Posterior cingulate gyrus (tissue), 11 donors: Measurements from ENCODE around the gene RNF39.
"Not testable (repeated sequence)": the region's sequence is repeated elsewhere in the genome, so short reads cannot be mapped to it uniquely, and the experiment has no call there.

Experiments
- DNase-seq, 10 donors: peaks; one replicate each; pipeline versions ENCODE4 v3.0.0 to v3.0.0-alpha.2; 2020 to 2021; ENCODE audit warnings: mixed read lengths in 3 of 10
- intact Hi-C: fragments of 100-400 bp; cut with DNase I; formaldehyde crosslinking; loops from one replicate; pipeline ENCODE4 v1.15.1; 2023

Gene RNF39

DNA sequence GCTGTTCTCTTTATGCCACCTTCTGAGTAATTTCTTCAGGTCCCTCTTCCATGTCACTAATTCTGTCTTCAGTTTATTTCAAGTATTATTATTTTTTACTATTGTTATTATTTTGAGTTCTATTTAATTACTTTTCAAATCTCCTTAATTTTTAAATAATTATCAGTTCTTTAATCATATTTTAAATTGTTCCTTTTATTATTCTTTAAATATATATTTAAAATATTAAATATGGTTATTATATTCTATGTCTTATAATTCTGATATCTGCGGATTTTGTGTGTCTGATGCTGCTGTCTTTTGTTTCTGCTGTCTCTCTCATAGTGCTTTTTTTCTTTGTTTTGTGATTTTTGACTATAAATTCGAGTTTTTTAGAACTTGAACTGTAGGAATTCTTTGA, 12.3 kb downstream of the RNF39 start:
- no peak for DNase-seq
- intact Hi-C loops = loop anchor here (5.0 to 10.0 kb wide), 2 partner anchors 151 to 264 kb away; partner anchors contain the start of genes TRIM26 and TRIM39

DNA sequence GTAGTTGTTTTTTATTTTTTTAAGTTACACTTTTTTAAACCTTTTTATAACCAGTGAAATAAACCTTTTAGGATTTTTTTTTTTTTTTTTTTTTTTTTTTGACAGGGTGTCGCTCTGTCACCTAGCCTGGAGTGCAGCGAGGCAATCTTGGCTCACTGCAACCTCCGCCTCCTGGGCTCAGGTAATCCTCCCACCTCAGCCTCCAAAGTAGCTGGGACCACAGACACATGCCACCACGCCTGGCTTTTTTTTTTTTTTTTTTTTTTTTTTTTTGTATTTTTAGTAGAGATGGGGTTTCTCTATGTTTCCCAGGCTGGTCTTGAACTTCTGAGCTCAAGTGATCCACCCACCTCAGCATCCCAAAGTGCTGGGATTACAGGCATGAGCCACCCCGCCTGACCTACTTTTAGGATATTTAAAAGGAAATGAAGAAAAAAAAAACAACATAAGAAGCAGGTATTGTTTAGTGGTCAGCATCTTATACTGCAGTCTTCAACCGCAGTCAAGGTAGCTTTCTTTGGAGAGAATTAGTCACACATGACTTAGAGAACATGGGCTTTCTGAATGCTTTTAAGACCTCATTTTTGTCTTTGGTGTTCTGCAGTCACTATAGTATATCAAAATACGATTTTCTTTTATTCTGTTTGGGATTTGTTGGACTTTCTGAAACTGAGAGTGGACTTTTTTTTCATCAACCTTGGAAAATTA, 12.9 kb downstream of the RNF39 start:
- intact Hi-C loops = loop anchor here (5.0 to 10.0 kb wide), 2 partner anchors 152 to 265 kb away; partner anchors contain the start of genes TRIM26 and TRIM39
- DNase-seq = no peak

DNA sequence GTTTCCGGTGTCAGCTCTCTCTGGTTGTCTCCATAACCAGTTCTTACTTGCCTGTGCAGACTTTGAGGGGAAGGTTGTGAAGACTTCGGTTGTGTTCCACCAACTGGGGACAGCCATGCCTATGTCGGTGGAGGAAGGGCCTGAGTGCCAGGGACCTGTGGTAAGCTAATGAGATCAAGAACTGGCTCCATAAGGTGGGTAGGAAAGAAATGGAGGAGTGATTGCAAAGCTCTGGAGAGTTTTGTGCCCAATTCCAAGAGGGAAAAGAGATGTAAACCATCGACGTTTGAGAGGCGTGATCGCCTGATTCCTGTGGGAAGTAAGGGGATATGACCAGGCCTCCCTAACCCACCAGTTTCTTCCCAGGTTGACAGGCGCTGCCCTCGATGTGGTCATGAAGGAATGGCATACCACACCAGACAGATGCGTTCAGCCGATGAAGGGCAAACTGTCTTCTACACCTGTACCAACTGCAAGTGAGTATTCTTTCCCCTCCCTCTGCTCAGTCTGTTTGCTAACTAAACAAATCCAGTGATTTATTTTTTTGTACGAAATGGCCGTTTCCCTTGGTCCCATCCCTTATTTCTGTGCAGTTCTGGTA, 13.6 kb downstream of the RNF39 start:
- DNase-seq = no peak
- intact Hi-C loops = loop anchor here (5.0 to 10.0 kb wide), 2 partner anchors 153 to 265 kb away; partner anchors contain the start of genes TRIM26 and TRIM39

DNA sequence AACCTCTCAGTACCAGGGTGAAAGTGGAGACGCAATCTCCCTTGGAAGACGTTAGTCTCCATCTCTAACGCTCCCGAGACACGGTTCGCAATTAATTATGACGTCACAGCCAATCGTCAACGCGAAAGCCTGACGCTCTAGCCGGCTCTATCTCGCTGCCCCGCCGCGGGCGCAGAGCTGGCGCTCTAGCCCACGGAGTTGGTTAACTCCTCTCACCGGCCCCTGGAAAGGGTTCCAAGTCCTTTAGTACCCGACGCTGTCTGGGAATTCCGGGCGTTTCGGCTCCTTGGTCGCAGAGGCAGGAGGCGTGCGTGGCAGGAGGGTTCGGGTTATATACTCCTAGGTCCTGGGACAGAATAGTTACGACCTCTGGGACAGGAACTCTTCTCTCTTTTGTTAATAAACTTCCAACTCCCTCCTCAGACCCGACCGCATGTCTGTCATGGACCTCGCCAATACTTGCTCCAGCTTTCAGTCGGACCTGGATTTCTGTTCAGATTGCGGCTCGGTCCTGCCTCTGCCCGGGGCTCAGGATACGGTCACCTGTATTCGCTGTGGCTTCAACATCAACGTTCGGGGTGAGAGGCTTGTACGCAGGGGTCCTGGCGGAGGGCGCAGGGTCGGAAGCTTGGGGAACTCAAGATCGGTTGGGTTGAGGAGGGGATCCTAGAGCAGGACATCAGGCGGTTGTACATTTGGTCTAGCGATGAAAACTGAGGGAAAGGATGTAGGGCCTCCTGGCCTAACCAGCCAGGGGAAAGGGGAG, 14.3 kb downstream of the RNF39 start, which contains the start of gene POLR1H:
Gene POLR1H (plus strand): TSS at position 174 of the 766 bp plus-strand sequence. CDS start 260 bp downstream, at position 434.
- intact Hi-C loops = loop anchor here (5.0 to 10.0 kb wide), 2 partner anchors 154 to 266 kb away; partner anchors contain the start of genes TRIM26 and TRIM39
- DNase-seq = peak; percentile 88 to 99 (median 92)

DNA sequence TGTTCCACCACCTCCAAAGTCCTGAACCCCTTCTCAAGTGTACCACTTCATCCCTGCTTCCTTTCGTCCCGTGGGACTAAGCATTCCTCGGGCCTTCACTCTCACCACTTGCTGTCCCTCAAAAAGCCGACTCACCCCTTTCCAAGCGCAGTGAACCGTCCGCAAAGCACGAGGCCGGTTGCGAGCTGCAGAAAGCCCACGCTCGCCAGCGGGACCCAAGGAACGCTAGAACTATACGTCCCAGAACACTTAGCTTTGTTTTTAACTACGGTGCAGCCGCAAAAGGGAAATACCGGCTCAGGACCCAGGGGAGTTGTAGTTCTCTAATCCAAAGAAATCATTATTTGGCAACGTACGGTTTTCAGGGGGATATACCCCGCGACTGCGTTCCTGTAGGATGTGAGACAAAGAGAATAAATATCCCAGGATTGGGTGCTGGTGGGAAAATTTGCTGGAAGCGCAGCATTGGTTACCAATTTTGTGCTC, 14.9 kb downstream of the RNF39 start:
- DNase-seq = peak in 5 of 10 donors; percentile 25 to 85 (median 75)
- intact Hi-C loops = loop anchor here (5.0 to 10.0 kb wide), 2 partner anchors 154 to 267 kb away; partner anchors contain the start of genes TRIM26 and TRIM39

DNA sequence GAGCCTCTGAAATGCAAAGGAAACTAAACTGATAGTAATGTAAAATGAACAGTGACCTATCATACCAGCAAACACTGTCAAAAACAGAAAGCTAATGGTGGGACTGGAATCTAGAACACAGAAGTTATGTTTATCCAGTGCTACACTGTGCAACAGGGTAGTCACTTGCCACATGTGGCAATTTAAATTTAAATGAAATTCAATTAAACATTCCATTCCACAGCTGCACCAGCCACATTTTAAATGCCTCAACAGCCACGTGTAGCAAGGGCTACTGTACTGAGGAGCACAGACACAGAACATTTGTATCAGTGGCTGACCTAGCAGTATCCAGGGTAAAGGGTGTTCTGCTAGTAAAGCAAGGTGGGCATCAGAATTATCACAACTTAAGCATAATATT, 20.1 kb downstream of the RNF39 start:
- intact Hi-C loops = no loop called here
- DNase-seq = no peak

DNA sequence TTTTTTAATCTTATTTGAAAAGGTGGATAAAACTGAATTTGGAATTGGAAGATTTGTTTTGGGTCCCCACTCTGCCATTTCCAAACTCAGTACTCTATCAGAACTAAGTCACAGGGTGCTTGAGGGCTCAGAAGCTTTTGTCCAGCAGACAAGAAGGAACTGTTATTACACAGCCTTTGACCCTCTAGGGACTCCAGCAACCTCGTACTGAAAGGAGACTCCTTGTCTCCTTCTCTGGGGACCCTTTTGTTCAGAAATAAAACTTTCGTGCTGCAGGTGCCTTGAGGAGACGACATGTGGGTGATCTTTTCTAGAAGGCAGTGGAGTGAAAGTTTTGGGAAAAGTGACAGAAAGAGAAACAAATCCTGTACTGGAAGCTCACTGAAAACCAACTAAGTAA, 21.9 kb downstream of the RNF39 start:
- intact Hi-C loops = no loop called here
- DNase-seq = no peak

DNA sequence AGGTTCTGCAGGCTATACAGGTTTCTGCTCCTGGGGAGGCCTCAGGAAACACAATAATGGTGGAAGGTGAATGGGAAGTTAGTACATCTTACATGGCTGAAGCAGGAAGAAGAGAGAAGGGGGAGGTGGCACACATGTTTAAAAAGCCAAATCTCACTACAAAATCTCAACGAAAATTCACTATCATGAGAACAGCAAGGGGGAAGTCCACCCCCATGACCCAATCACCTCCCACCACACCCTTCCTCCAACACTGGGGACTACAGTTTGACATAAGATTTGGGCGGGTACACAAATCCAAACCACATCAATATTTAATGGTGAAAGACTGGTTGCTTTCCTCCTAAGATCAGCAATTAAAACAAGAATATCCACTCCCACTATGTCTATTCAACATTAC, 28.3 kb downstream of the RNF39 start:
- intact Hi-C loops = no loop called here
- no peak for DNase-seq

DNA sequence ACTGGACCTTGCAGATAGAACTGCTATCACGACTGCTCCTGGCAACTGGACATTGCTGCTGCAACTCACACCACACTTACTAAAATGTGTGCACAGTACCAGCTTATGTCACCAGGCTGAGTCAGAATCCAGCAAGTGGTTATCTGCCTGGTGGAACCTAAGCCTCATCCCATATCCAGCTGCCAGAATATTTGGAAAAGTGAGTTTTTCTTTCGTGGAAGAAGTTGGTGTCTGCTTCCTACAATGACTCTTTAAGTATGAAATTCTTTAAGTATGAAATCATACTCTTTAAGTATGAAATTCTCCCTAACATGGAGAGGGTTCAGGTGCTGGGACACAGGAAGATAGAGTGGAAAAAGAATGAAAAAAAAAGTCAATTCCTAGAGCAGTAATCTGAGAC, 30.9 kb downstream of the RNF39 start:
- DNase-seq = no peak
- intact Hi-C loops = no loop called here

DNA sequence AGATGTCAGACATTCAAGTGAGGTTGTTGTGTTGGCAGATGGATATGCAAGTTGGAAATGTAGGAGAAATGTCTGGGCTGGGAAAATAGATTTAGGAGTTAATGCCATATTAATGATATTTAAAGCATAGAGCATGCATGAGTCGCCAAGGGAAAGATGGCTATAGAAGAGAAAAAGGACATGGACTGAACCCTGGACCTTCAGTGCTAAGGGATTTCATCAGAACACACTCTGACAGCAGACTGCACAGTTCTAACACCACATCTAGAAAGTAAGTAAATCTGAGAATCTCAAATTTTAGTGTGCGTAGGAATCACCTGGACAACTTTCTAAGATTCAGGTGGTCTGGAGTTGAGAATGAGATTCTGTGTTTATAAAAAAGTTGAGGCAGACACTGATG, 31.8 kb downstream of the RNF39 start:
- no peak for DNase-seq
- intact Hi-C loops = no loop called here

DNA sequence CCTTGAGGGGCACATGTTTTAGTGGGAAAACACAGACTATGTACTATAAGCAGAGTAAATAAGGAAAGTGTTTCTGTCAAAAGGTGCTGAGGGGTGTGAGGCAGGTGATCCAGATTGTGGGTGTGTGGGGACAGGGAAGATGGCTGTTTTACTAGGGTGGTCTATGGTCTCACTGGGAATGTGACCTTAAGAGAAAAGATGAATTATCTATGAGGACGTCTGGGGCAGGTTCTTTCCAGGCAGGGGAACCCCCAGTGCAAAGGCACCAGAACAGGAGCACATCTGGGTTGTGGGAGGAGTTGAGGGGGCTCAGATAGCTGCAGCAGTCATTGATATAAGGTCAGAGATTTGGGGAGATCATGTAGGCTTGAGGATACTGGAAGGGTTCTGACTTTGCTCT, 32.7 kb downstream of the RNF39 start:
- DNase-seq = no peak
- intact Hi-C loops = no loop called here

DNA sequence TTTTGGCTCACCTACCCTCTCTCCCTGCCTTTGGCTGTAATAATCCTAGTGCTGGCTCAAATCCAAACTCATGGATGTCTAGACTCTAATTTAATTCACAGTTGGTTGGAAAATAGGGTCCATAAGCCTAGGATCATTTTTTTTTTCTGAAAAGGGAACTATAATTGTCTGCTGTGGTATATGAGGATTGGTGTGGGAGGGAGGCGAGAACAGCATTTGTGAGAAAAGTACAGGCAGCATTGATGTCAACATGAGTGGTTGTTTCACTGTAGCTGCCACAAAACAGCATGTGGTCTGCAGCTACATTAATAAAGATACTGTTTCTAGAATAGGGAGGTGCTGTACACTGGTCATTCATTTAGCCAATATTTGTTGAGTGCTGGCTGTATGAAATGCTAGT, 33.1 kb downstream of the RNF39 start:
- DNase-seq = no peak
- intact Hi-C loops = no loop called here

DNA sequence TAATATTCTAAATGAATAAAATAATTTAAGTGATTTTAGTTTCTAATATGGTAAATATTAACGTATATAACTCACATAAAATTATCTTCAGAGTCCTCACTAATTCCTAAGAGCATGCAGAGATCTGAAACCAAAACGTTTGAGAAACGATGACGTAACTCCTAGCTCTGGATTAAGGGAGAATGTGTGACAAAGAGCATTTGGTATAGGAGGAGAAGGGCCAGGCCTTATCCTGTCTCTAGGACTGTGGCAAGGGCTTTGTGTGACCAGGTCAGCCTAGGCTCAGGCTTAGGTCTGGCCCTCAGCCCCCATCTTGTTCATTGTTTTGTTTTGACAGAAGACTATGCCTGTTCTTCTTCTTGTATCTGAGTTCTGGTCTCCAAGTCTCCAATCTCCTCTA, 33.7 kb downstream of the RNF39 start:
- intact Hi-C loops = no loop called here

DNA sequence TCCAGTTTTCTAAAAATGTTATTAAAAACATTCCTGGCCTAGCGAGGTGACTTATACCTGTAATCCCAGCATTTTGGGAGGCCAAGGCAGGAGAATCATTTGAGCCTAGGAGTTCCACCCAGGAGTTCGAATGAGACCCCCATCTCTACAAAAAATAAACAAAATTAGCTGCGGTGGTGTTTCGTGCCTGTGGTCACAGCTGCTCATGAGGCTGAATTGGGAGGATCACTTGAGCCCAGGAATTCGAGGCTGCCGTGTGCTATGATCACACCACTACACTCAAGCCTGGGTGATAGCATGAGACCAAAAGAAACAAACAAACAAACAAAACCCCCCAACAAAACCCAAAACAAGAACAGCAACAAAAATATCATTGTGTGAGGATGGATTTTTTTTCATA, 34.3 kb downstream of the RNF39 start:
- intact Hi-C loops = no loop called here
- no peak for DNase-seq

More for the DNA sequence above, 33.7 kb downstream of the RNF39 start:
- DNase-seq = no peak

DNA sequence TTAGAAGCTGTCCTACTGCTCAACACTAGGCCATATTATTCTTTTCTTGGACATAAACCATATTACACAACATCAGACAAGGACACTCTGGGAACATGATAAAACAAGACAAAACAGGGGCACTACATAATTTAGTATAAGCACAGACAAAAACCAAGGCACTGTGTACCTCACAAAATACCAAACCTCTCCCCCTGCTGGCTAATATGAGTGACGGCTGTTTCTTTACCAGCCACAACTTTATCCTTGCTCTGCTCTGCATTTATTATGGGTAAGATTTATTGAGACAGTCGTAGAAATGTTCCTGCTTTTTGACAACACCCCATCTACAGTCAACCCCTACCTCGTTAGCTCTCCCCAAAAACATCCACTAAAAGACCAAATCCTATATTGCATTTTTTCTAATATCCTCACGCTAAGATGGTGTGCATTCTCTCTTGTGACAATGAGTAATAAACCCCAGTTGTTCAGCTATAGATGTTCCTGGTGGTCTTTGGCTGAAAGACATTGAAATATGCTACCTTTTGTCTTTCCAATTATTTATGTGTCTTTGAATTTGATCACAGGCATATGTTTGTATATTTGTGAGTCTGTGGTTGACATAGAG, 38.3 kb downstream of the RNF39 start:
- no peak for DNase-seq
- intact Hi-C loops = no loop called here

DNA sequence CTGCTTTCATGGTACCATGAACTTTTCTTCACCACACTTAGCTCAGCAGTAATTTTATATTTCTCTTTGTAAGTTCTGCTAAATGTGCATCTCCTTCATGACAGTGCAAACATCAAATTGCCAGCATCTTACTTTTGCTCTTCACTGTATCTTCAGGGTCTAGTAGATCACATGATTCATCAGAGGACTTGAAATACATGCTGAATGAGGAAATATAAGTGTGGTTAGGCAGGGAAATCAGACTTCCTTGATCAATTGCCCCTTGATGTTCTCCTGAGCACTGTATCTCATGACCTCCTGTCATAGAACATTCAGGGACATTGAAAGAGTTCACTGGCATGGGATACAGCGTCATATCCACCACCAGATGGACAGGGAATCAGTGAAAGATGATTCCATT, 39.8 kb downstream of the RNF39 start:
- no peak for DNase-seq
- intact Hi-C loops = no loop called here

DNA sequence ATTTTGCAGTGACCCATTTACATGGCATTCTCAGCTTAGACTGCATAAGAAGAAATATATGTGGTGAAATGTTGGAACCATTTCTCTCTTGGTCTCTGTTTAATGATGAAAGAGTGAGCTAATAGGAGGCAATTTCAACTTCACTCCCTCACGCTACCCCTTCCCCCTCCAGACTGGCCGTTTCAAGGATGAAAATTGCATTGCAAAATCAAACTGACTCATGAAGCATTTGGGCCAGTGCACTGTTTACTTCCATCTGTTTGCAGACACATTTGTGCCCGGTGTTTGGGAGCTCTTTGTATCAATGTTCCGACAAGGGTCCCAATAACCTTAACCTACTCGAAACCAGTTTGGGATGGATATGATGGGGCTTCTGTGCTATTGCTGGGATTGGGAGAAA, 42.1 kb downstream of the RNF39 start:
- intact Hi-C loops, DNase-seq: not testable (repeated sequence)

DNA sequence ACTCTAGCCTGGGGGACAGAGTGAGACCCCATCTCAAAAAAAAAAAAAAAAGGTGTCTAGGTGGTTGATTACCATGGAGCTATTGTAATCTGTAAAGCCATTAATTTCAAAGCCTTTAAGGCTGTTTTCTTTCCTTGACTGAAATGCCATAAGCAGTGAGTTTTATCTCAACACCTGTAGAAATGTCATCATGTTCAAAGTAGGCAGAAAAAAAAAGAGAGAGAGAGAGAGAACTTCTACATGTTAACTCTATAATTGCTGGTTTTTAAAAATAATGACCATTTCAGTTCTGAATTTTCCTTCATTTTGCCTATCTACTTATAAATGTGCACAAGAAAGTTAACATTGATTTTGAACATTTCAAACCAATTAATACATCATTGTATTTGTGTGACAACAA, 44.2 kb downstream of the RNF39 start:
- DNase-seq = no peak

DNA sequence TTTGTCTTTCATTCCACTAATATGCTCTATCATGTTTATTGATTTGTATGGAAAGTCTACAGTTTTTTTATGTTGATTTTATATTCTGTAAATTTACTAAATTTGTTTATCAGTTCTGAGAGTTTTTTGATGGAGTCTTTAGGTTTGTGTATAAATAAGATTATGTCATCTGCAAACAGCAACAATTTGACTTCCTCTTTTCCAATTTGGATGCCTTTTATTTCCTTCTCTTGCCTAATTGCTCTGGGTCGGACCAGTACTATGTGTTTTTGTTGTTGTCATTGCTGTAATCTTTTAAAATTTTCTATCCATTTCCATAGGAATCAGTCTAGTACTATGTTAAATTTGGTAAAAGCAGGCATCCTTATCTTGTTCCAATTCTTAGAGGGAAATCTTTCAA, 46.0 kb downstream of the RNF39 start:
- DNase-seq = no peak
- intact Hi-C loops = no loop called here

More for the DNA sequence above, 44.2 kb downstream of the RNF39 start:
- intact Hi-C loops = no loop called here

DNA sequence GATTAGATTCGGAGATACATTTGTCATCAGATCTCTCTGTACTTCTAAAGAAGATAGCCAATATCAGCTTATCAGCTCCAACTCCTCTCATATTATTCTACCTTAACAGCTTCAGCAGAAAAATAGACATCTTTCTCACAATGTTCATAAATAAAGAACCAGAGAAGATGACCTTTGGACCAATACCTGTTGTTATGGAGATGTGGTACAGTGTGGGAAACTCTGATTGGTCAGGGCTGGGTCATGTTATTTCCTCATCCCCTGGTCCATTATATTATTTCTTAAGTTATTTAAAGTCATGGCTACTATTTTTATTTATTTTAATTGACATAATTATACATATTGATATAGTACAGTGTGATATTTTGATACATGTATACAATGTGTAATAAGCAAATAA, 50.4 kb downstream of the RNF39 start:
- intact Hi-C loops = no loop called here
- no peak for DNase-seq
